GM12878 (cell line): ENCODE data around the gene ELL2. TPM values are rescaled to one million over a fixed set of nuclear protein-coding genes. Genes with fewer than 3 reads are reported as not detected.
A peak's percentile ranks its signal among the peaks of the same experiment; 100 is the strongest.

Source experiments
- ATAC-seq: fragments of 200-7000 bp; cut with Tn5 transposase; 3 replicates; pipeline ENCODE4 v1.9.1; 2020; ENCODE audit warnings: mild to moderate bottlenecking, moderate library complexity
- BruUV-seq: library from RNA; stranded (reverse); fragments of 400-500 nt; replicated peaks from 2 replicates; lab custom pipeline; 2021; lab: Mats Ljungman, UMichigan
- CTCF ChIA-PET: fragments of 300-600 bp; sonication (Branson Sonifier 250); formaldehyde crosslinking; extraction: SDS; loops from one replicate; lab custom pipeline; 2021; ENCODE audit warnings: inconsistent platforms; lab: Yijun Ruan, JAX
- POLR2A ChIA-PET: fragments of 350-600 bp; formaldehyde crosslinking; extraction: SDS; loops from one replicate; lab custom pipeline; 2021; ENCODE audit warnings: inconsistent platforms; lab: Charles Lee
- RAD21 ChIA-PET: fragments of 300-600 bp; sonication (Branson Sonifier 250); formaldehyde crosslinking; loops from one replicate; lab custom pipeline; 2023; ENCODE audit warnings: antibody characterized with exemption; ENCODE audit not compliant: unreplicated experiment; lab: Charles Lee
- SMC1A ChIA-PET: fragments of 300-600 bp; sonication (Branson Sonifier 250); formaldehyde crosslinking; loops from one replicate; lab custom pipeline; 2023; ENCODE audit not compliant: unreplicated experiment, uncharacterized antibody; lab: Charles Lee
- DNase-seq: peaks from one replicate; pipeline ENCODE4 v3.0.0-alpha.2; 2011; ENCODE audit warnings: low read depth, low spot score
- FAIRE-seq: peaks from 3 replicates; lab custom pipeline; 2011; peaks lifted over from hg19 to GRCh38; lab: Jason Lieb, UNC
- H2AFZ ChIP-seq: 2 replicates; pipeline ENCODE4 v1.6.0; 2011; ENCODE audit warnings: low read depth, low read length, control low read depth; ENCODE audit not compliant: control insufficient read depth
- H3K27ac ChIP-seq: 2 replicates; pipeline ENCODE4 v1.5.1; 2011; ENCODE audit warnings: control low read depth; ENCODE audit not compliant: control insufficient read depth, insufficient read depth
- H3K27me3 ChIP-seq, 2 experiments: replicated peaks in 1 of 2; 2 replicates each; pipeline versions ENCODE4 v1.6.0 to v1.6.1; 2011; ENCODE audit warnings: low read length in 1 of 2; ENCODE audit not compliant: control insufficient read depth in 2 of 2, insufficient read depth in 2 of 2
- H3K36me3 ChIP-seq, 2 experiments: 2 replicates each; pipeline ENCODE4 v1.5.1; 2011; ENCODE audit warnings: low read length in 1 of 2; ENCODE audit not compliant: control insufficient read depth in 2 of 2, insufficient read depth in 2 of 2
- H3K4me1 ChIP-seq: 2 replicates; pipeline ENCODE4 v1.6.1; 2011; ENCODE audit warnings: mild to moderate bottlenecking, low read length, moderate library complexity, mixed read lengths; ENCODE audit not compliant: control insufficient read depth, insufficient read depth
- H3K4me2 ChIP-seq: 2 replicates; pipeline ENCODE4 v1.6.0; 2011; ENCODE audit warnings: control low read depth; ENCODE audit not compliant: control insufficient read depth, insufficient read depth
- H3K4me3 ChIP-seq: fragments of 200-600 bp; sonication (generic); 2 replicates; pipeline ENCODE4 v1.5.1; 2016
- H3K79me2 ChIP-seq: 2 replicates; pipeline ENCODE4 v1.6.0; 2011; ENCODE audit warnings: low read length; ENCODE audit not compliant: control insufficient read depth, insufficient read depth
- H3K9ac ChIP-seq: 2 replicates; pipeline ENCODE4 v1.8.0; 2011; ENCODE audit warnings: low read length, control low read depth, mixed read lengths; ENCODE audit not compliant: control insufficient read depth, insufficient read depth
- H3K9me3 ChIP-seq: replicated peaks from 3 replicates; pipeline ENCODE4 v1.5.1; 2011; ENCODE audit warnings: mild to moderate bottlenecking, low read length; ENCODE audit not compliant: control insufficient read depth, insufficient read depth
- H4K20me1 ChIP-seq: 2 replicates; pipeline ENCODE4 v1.6.0; 2011; ENCODE audit not compliant: control insufficient read depth, insufficient read depth
- CBX3 ChIP-seq: fragments of 200-600 bp; sonication (generic); IDR thresholded peaks from 2 replicates; pipeline ENCODE4 v1.6.1; 2016; ENCODE audit warnings: low read depth, borderline replicate concordance
- EGR1 ChIP-seq, 2 experiments: IDR thresholded peaks; 1 replicate in 1 of 2; 2 replicates in 1 of 2; pipeline ENCODE4 v1.6.1; 2011 to 2012; ENCODE audit warnings: low read depth in 2 of 2, low read length in 2 of 2, borderline replicate concordance in 1 of 2, mild to moderate bottlenecking in 1 of 2, moderate library complexity in 1 of 2
- ETV6 ChIP-seq, 2 experiments: fragments of 450-650 bp in 1 of 2; IDR thresholded peaks in 1 of 2; conservative IDR thresholded peaks in 1 of 2; 2 replicates each; pipeline ENCODE4 v1.6.1; 2014; ENCODE audit warnings: antibody characterized with exemption in 1 of 2, borderline replicate concordance in 1 of 2, low read depth in 1 of 2, mild to moderate bottlenecking in 1 of 2, moderate library complexity in 1 of 2
- EZH2 ChIP-seq: IDR thresholded peaks from 2 replicates; pipeline ENCODE4 v1.6.1; 2012; ENCODE audit warnings: low read depth, mild to moderate bottlenecking, control low read depth, inconsistent platforms, low read length, borderline replicate concordance; ENCODE audit not compliant: control insufficient read depth
- FOXM1 ChIP-seq: IDR thresholded peaks from 2 replicates; pipeline ENCODE4 v1.6.1; 2012; ENCODE audit warnings: low read depth, mild to moderate bottlenecking, inconsistent platforms, low read length, moderate library complexity
- GABPA ChIP-seq: IDR thresholded peaks from 2 replicates; pipeline ENCODE4 v1.6.1; 2014; ENCODE audit warnings: antibody characterized with exemption, low read depth, mild to moderate bottlenecking, inconsistent platforms
- JUNB ChIP-seq: IDR thresholded peaks from 2 replicates; pipeline ENCODE4 v1.6.1; 2016; ENCODE audit warnings: antibody characterized with exemption, mild to moderate bottlenecking
- NFYA ChIP-seq: IDR thresholded peaks from 2 replicates; pipeline ENCODE4 v1.6.1; 2011; ENCODE audit warnings: low read depth, mild to moderate bottlenecking, low read length, improper control_type of control experiment, borderline replicate concordance
- PAX8 ChIP-seq: fragments of 450-650 bp; IDR thresholded peaks from 2 replicates; pipeline ENCODE4 v1.6.1; 2017; ENCODE audit warnings: mild to moderate bottlenecking, moderate library complexity
- PML ChIP-seq: IDR thresholded peaks from 2 replicates; pipeline ENCODE4 v1.6.1; 2012; ENCODE audit warnings: low read length, inconsistent platforms
- POU2F2 ChIP-seq: IDR thresholded peaks from 3 replicates; pipeline ENCODE4 v1.6.1; 2011; ENCODE audit warnings: low read depth, mild to moderate bottlenecking, low read length, borderline replicate concordance
- RAD21 ChIP-seq: IDR thresholded peaks from 2 replicates; pipeline ENCODE4 v1.6.1; 2011; ENCODE audit warnings: mild to moderate bottlenecking, low read depth, low read length, moderate library complexity; ENCODE audit not compliant: insufficient read depth
- SIN3A ChIP-seq: IDR thresholded peaks from 2 replicates; pipeline ENCODE4 v1.6.1; 2012; ENCODE audit warnings: low read depth, low read length, improper control_type of control experiment
- SMARCA5 ChIP-seq: fragments of 450-650 bp; IDR thresholded peaks from 2 replicates; pipeline ENCODE4 v1.6.1; 2017; ENCODE audit warnings: mild to moderate bottlenecking
- SMC3 ChIP-seq: IDR thresholded peaks from 2 replicates; pipeline ENCODE4 v1.6.1; 2011; ENCODE audit warnings: low read length, improper control_type of control experiment, borderline replicate concordance
- SP1 ChIP-seq: IDR thresholded peaks from one replicate; pipeline ENCODE4 v1.6.1; 2011; ENCODE audit warnings: low read depth, low read length
- SUZ12 ChIP-seq: fragments of 200-600 bp; sonication (generic); IDR thresholded peaks from one replicate; pipeline ENCODE4 v1.6.1; 2018; ENCODE audit warnings: antibody characterized with exemption, mild to moderate bottlenecking; ENCODE audit not compliant: unreplicated experiment
- WRNIP1 ChIP-seq: IDR thresholded peaks from 2 replicates; pipeline ENCODE4 v1.6.1; 2011; ENCODE audit warnings: low read depth, low read length, improper control_type of control experiment, borderline replicate concordance
- ZBTB4 ChIP-seq: fragments of 450-650 bp; formaldehyde crosslinking; IDR thresholded peaks from 2 replicates; pipeline ENCODE4 v1.4.0; 2022; ENCODE audit warnings: mild to moderate bottlenecking, moderate library complexity
- ZZZ3 ChIP-seq: IDR thresholded peaks from 2 replicates; pipeline ENCODE4 v1.6.1; 2011; ENCODE audit warnings: low read depth; ENCODE audit not compliant: control insufficient read depth, insufficient read length
- in situ Hi-C: fragments of 300-500 bp; cut with MboI; formaldehyde crosslinking; loops from 9 replicates; pipeline ENCODE4 v1.14.3; 2018; ENCODE audit warnings: mixed read lengths
- intact Hi-C: fragments of 100-400 bp; cut with micrococcal nuclease; formaldehyde crosslinking; loops from one replicate; pipeline ENCODE4 v1.14.2; 2022; ENCODE audit not compliant: unreplicated experiment
- polyA plus RNA-seq, 11 experiments: library from polyadenylated mRNA; depleted of rRNA in 4 of 11; unstranded in 6 of 11; stranded (reverse) in 5 of 11; fragments of >200 nt; fragmentation: Nextera tagmentation in 4 of 11; fragmentation: Illumina TruSeq in 1 of 11; extraction: Ambion mirVana in 4 of 11; extraction: Trizol in 1 of 11; gene quantifications; 1 replicate in 1 of 11; 2 replicates in 10 of 11; pipeline versions ENCODE4 v1.2.1 to v1.2.3, GENCODE V29; 2011 to 2016; ENCODE audit warnings: inconsistent platforms in 2 of 11, missing spikeins in 2 of 11, low read depth in 1 of 11
- total RNA-seq, 4 experiments: library from RNA; depleted of rRNA in 3 of 4; stranded (reverse); fragments of >200 nt in 3 of 4; fragmentation: Illumina TruSeq in 1 of 4; extraction: Trizol in 1 of 4; gene quantifications; 2 replicates each; pipeline versions ENCODE4 v1.2.1 to v1.2.3, GENCODE V29; 2013 to 2021

Gene ELL2
- total and polyA plus RNA-seq, 10 of the 15 experiments (the other 5 are each of a cell fraction or from before 2014, with no cell fraction given), result 24.2 to 91.4 (median 57.4) TPM

GRCh38 chr5:95948631-95949030 is 13.0 kb downstream of the ELL2 start:
- SMC1A ChIA-PET, result interaction anchor here (0.8 to 6.2 kb wide), 16 partner anchors 8 to 388 kb away, joined by 3 to 71 read pairs (median 6); partner anchors contain the start of gene ELL2
- FAIRE-seq (no peak), ATAC-seq (no peak), DNase-seq (no peak)
- RAD21 ChIA-PET, result interaction anchor here (0.7 to 6.6 kb wide), 13 partner anchors 7 to 167 kb away, joined by 3 to 46 read pairs (median 12); no protein-coding TSS in a partner anchor
- H3K4me3 ChIP-seq, result no peak overlapping the region
- POLR2A ChIA-PET, result interaction anchor here (0.6 to 2.3 kb wide), 9 partner anchors 10 to 748 kb away, joined by 3 to 11 read pairs (median 5); no protein-coding TSS in a partner anchor
- H3K4me1 ChIP-seq, result peaks cover 19% of the 10 kb centered on the region; the same call in 1 of the 2 replicates
- TF ChIP-seq EZH2 (no peak), FOXM1 (no peak), ZZZ3 (no peak), PAX8 (no peak), NFYA (no peak), JUNB (no peak), SMARCA5 (no peak), POU2F2 (no peak), ZBTB4 (CRISPR knock-in tag) (no peak), GABPA (no peak), WRNIP1 (no peak), PML (no peak), CBX3 (no peak), SP1 (no peak), SMC3 (no peak), RAD21 (no peak), ETV6 (conservative IDR thresholded peaks at IDR 0.05 in 1 of 2, IDR thresholded peaks at IDR 0.05 in 1 of 2; ENCODE audit: borderline replicate concordance in 1 of 2, low read depth in 1 of 2) (no peak), SIN3A (no peak), EGR1 (IDR thresholded peaks at IDR 0.05; ENCODE audit: borderline replicate concordance in 1 of 2, low read depth in 2 of 2, low read length in 2 of 2) (no peak), SUZ12 (no peak)
- no peaks in the 10 kb centered on the region for H3K27me3 ChIP-seq
- H3K79me2 ChIP-seq, result peaks cover 94% of the 10 kb centered on the region
- no peak overlapping the region for H2AFZ ChIP-seq
- no peak overlapping the region for H3K9ac ChIP-seq
- CTCF ChIA-PET, result interaction anchor here (1.0 to 6.6 kb wide), 9 partner anchors 8 to 56 kb away, joined by 3 to 61 read pairs (median 3); partner anchors contain the start of gene ELL2
- no peak overlapping the region; the same call in 1 of the 2 replicates for H3K4me2 ChIP-seq
- H3K27ac ChIP-seq, result 0 out of 2 replicates have a peak overlapping the region, but pooled peaks have one; percentile 7
- no peaks in the 10 kb centered on the region for H4K20me1 ChIP-seq
- intact Hi-C loops, result no loop called here
- in situ Hi-C loops, result no loop called here
- no TSS peak for BruUV-seq
- H3K9me3 ChIP-seq, result peaks cover 2% of the 10 kb centered on the region; the same call in 2 of the 3 replicates
- peaks cover 0 to 2% of the 10 kb centered on the region in 2 experiments; a peak in 2 of 4 replicates for H3K36me3 ChIP-seq
